Aorta (tissue), 5 donors: ENCODE measurements around the gene EPHB1. TPM values are rescaled to one million over a fixed set of nuclear protein-coding genes. Genes with fewer than 3 reads are reported as not detected.

Experiments used
- ATAC-seq: fragments of 200-7000 bp; cut with Tn5 transposase; one replicate; pipeline ENCODE4 v1.9.1; 2022; ENCODE audit warnings: moderate library complexity; ENCODE audit not compliant: low FRiP score
- DNase-seq, 2 donors: peaks; one replicate each; pipeline ENCODE4 v3.0.0-alpha.2; 2020
- H3K27ac ChIP-seq, 2 donors: one replicate each; pipeline ENCODE4 v1.5.1; 2013; ENCODE audit warnings: low read length in 2 of 2, mild to moderate bottlenecking in 2 of 2, moderate library complexity in 2 of 2, control low read depth in 1 of 2, inconsistent platforms in 1 of 2, low read depth in 1 of 2
- H3K27me3 ChIP-seq, 2 donors: one replicate each; pipeline ENCODE4 v1.6.1; 2013; ENCODE audit warnings: control low read depth in 1 of 2, low read length in 1 of 2, mild to moderate bottlenecking in 1 of 2, moderate library complexity in 1 of 2; ENCODE audit not compliant: insufficient read depth in 2 of 2, control insufficient read depth in 1 of 2
- H3K36me3 ChIP-seq, 2 donors: one replicate each; pipeline ENCODE4 v1.6.1; 2013; ENCODE audit warnings: control low read depth in 1 of 2, low read length in 1 of 2, mild to moderate bottlenecking in 1 of 2; ENCODE audit not compliant: insufficient read depth in 2 of 2, control insufficient read depth in 1 of 2
- H3K4me1 ChIP-seq, 2 donors: one replicate each; pipeline ENCODE4 v1.6.1; 2013; ENCODE audit warnings: low read length in 2 of 2, control low read depth in 1 of 2, mild to moderate bottlenecking in 1 of 2, moderate library complexity in 1 of 2; ENCODE audit not compliant: insufficient read depth in 2 of 2, control insufficient read depth in 1 of 2
- H3K4me3 ChIP-seq, 2 donors: one replicate each; pipeline ENCODE4 v1.5.1; 2013; ENCODE audit warnings: low read length in 2 of 2, control low read depth in 1 of 2, mild to moderate bottlenecking in 1 of 2
- H3K9me3 ChIP-seq: one replicate; pipeline ENCODE4 v1.6.1; 2013; ENCODE audit warnings: mild to moderate bottlenecking, low read length; ENCODE audit not compliant: control insufficient read depth
- WGBS, 2 donors: extraction: QIAGEN DNeasy Blood & Tissue Kit; methylation state at CpG; one replicate each; pipeline ENCODE4 v1.1.7; 2013; 5-methylcytosine and 5-hydroxymethylcytosine counted together
- intact Hi-C, 2 donors: fragments of 100-400 bp; cut with DNase I; formaldehyde crosslinking; loops; one replicate each; pipeline versions ENCODE4 v1.14.2 to v1.15.0; 2022
- polyA plus RNA-seq, 2 donors: library from polyadenylated mRNA; stranded (reverse); fragments of 200-250 nt; gene quantifications; one replicate each; pipeline ENCODE4 v1.2.3, GENCODE V29; 2013
- total RNA-seq, 2 donors: library from RNA; stranded (reverse); fragmentation: NEBNext Ultra II Directional; extraction: Animal tissue kit (Norgen Biotek cat#: 25700); gene quantifications; one replicate each; pipeline ENCODE4 v1.2.1, GENCODE V29; 2021
- donor health status: healthy with polysubstance abuse.
- donor health status: Bipolar disorder and iron deficiency.
- donor health status: DM: no; HTN: no; CAD: no.
- donor health status: DM: no; HTN: no; CAD: no.
- donor health status: DM: yes; HTN: yes; CAD: no.

Gene EPHB1
- total and polyA plus RNA-seq, 4 donors = 0.31 to 4.8 (median 3.6) TPM; not detected in 1

GRCh38 chr3:135262441-135262840 is 467.4 kb downstream of the EPHB1 start:
- Histone ChIP-seq H3K4me3 (no peak overlapping the region), H3K9me3 (no peaks in the 10 kb centered on the region), H3K27me3 (no peaks in the 10 kb centered on the region), H3K4me1 (no peaks in the 10 kb centered on the region), H3K27ac (no peak overlapping the region), H3K36me3 (no peaks in the 10 kb centered on the region)
- DNase-seq (no peak), ATAC-seq (no peak)
- WGBS, 2 donors = 93 to 97% methylated on average over 4 of the region's 4 CpGs
- intact Hi-C loops = no loop called here

- 79% methylated on average over 3 of the region's 3 CpGs for WGBS, 2 donors
- no peaks in the 10 kb centered on the region for H3K9me3 ChIP-seq
- no peaks in the 10 kb centered on the region for H3K36me3 ChIP-seq
- no peak overlapping the region for H3K27ac ChIP-seq
- no peaks in the 10 kb centered on the region for H3K27me3 ChIP-seq
- H3K4me3 ChIP-seq = no peak overlapping the region
- no peaks in the 10 kb centered on the region for H3K4me1 ChIP-seq
- DNase-seq = no peak
- ATAC-seq = no peak
- intact Hi-C loops = no loop called here
Measured at GRCh38 chr3:135263331-135263730, 468.3 kb downstream of the EPHB1 start.

GRCh38 chr3:135267487-135267886 is 472.4 kb downstream of the EPHB1 start:
- no peak overlapping the region for H3K27ac ChIP-seq
- H3K4me1 ChIP-seq = no peaks in the 10 kb centered on the region
- H3K9me3 ChIP-seq = no peaks in the 10 kb centered on the region
- intact Hi-C loops = no loop called here
- no peak for ATAC-seq
- 72 to 76% methylated on average over 6 of the region's 6 CpGs for WGBS, 2 donors
- no peak for DNase-seq
- H3K36me3 ChIP-seq = no peaks in the 10 kb centered on the region
- no peaks in the 10 kb centered on the region for H3K27me3 ChIP-seq
- no peak overlapping the region for H3K4me3 ChIP-seq

- no peak overlapping the region for H3K4me3 ChIP-seq
- ATAC-seq (no peak), DNase-seq (no peak)
- WGBS, 2 donors = 88 to 91% methylated on average over 2 of the region's 2 CpGs
- H3K9me3 ChIP-seq = peaks cover 2% of the 10 kb centered on the region
- H3K27ac ChIP-seq = no peak overlapping the region
- intact Hi-C loops = no loop called here
- H3K4me1 ChIP-seq = no peaks in the 10 kb centered on the region
- no peaks in the 10 kb centered on the region for H3K27me3 ChIP-seq
- no peaks in the 10 kb centered on the region for H3K36me3 ChIP-seq
Measured at GRCh38 chr3:135268941-135269532, 474.0 kb downstream of the EPHB1 start.

- no peak for DNase-seq
- H3K9me3 ChIP-seq = peaks cover 2% of the 10 kb centered on the region
- H3K27ac ChIP-seq = no peak overlapping the region
- WGBS, 2 donors = 40% methylated on average over 10 of the region's 10 CpGs
- no peak overlapping the region for H3K4me3 ChIP-seq
- ATAC-seq = no peak
- no peaks in the 10 kb centered on the region for H3K4me1 ChIP-seq
- intact Hi-C loops = no loop called here
- H3K36me3 ChIP-seq = no peaks in the 10 kb centered on the region
- no peaks in the 10 kb centered on the region for H3K27me3 ChIP-seq
Measured at GRCh38 chr3:135271177-135272025, 476.3 kb downstream of the EPHB1 start.

GRCh38 chr3:135272026-135272669 is 477.1 kb downstream of the EPHB1 start:
- Histone ChIP-seq H3K36me3 (no peaks in the 10 kb centered on the region), H3K4me1 (no peaks in the 10 kb centered on the region), H3K27me3 (no peaks in the 10 kb centered on the region), H3K27ac (no peak overlapping the region), H3K9me3 (peaks cover 2% of the 10 kb centered on the region), H3K4me3 (no peak overlapping the region)
- intact Hi-C loops = no loop called here
- WGBS, 2 donors = 25 to 30% methylated on average over 7 of the region's 7 CpGs
- ATAC-seq (no peak), DNase-seq (no peak)

- 74 to 83% methylated on average over 1 of the region's 1 CpG for WGBS, 2 donors
- H3K27ac ChIP-seq = no peak overlapping the region
Measured at GRCh38 chr3:135292162-135292561, 497.1 kb downstream of the EPHB1 start.

GRCh38 chr3:135301670-135302069 is 506.6 kb downstream of the EPHB1 start:
- peaks cover 4% of the 10 kb centered on the region for H3K9me3 ChIP-seq
- no peaks in the 10 kb centered on the region for H3K4me1 ChIP-seq
- H3K36me3 ChIP-seq = no peaks in the 10 kb centered on the region
- H3K4me3 ChIP-seq = no peak overlapping the region
- no peak for ATAC-seq
- peaks cover 0 to 2% of the 10 kb centered on the region in 2 donors for H3K27me3 ChIP-seq
- 84 to 92% methylated on average over 2 of the region's 2 CpGs for WGBS, 2 donors
- no peak for DNase-seq
- intact Hi-C loops = no loop called here
- H3K27ac ChIP-seq = no peak overlapping the region

More at GRCh38 chr3:135292162-135292561, 497.1 kb downstream of the EPHB1 start:
- Histone ChIP-seq H3K4me1 (no peaks in the 10 kb centered on the region), H3K4me3 (no peak overlapping the region), H3K9me3 (no peaks in the 10 kb centered on the region), H3K36me3 (no peaks in the 10 kb centered on the region), H3K27me3 (no peaks in the 10 kb centered on the region)
- DNase-seq (no peak), ATAC-seq (no peak)
- intact Hi-C loops = no loop called here
